EL (cell line): ENCODE measurements around the gene RPL35A.
"Not testable (repeated sequence)": the region's sequence is repeated elsewhere in the genome, so short reads cannot be mapped to it uniquely, and the experiment has no call there.

Source experiments
- DNase-seq: peaks from one replicate; pipeline ENCODE4 v3.0.0-alpha.2; 2016

Gene RPL35A

DNA sequence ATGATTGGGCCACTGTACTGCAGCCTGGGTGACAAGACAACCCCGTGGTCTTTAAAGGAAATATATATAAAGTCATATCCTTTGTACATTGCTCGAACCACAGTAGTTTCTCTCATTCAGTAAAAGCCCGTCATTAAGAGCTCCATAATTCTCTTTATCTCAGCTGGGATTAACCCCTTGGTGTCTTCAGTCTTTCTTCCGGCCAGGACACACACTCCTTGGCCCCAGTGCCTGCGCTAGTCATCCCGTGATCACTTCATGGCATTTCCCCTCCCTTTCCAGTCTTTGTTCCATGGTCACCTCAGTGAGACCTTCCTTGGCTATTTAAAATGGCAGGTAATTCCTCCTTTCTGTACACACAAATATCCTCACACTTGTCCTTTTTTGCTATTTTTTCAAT, 3.3 kb downstream of the RPL35A start:
- DNase-seq, result no peak

DNA sequence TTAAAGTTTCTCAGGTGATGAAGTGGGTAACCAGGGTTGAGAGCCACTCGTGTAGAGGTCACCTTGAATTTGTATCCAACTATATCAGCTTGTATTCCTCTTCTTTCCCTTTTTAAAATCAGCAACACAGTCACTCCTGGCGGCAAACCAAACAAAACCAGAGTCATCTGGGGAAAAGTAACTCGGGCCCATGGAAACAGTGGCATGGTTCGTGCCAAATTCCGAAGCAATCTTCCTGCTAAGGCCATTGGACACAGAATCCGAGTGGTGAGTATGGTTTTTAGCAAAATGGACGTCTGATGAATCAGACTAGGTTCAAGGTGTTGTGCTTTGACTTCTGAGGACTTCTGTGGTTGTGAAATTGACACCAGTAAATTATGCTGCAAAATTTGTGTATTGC, 3.9 kb downstream of the RPL35A start:
- no peak for DNase-seq

DNA sequence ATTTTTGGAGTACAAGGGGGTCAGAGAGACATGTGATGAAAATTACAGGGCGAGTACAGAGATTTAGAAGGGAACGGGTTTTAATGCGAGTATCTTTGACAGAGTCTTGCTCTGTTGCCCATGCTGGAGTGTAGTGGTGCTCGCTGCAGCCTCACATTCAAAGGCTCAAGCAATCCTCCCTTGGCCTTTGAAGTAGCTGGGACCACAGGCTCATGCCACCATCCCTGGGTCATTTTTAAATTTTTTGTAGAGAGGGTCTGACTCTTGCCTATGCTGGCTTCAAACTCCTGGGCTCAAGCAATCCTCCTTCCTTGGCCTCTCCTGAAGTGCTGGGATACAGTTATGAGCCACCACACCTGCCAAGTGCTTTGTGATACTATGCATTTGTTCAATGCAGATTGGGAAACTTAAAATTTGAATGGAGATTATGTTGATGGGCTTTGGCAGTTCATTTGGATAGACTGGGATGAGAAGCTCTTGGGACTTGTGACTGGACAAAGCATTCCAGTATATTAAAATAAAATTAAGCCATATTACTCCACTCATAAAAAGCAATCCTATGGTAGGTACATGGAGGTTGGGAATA, 6.0 kb downstream of the RPL35A start:
- no peak for DNase-seq

DNA sequence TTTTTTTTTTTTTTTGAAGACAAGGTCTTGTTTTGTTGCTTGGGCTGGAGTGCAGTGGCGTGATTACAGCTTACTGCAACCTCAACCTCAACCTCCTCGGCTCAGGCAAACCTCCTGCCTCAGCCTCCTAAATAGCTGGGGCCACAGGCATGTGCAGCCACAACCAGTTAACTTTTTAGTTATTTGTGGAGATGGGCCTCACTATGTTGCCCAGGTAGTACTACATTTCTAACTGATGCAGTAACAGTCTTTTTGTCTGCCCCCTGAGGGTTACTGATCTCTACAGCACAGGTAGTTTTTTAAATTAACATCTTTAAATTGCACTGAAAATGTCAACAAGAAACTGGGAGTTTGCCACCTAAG, 6.6 kb downstream of the RPL35A start:
- no peak for DNase-seq

DNA sequence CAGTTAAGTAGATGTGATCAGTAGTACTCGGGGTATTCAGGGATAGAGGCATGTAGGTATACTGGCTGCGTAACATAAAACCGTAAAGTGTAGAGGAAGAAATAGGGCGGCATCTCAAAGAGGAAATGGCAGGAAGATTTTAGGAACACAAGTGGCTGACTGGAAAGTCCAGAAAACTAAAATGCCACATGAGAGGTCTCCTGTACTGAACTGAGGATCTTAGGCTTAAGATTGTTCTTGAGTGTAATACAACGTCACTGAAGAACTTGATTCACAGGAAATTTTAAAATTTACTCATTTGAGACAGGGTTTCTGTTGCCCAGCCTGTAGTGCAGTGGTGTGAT, 7.8 kb downstream of the RPL35A start:
- DNase-seq, result no peak

DNA sequence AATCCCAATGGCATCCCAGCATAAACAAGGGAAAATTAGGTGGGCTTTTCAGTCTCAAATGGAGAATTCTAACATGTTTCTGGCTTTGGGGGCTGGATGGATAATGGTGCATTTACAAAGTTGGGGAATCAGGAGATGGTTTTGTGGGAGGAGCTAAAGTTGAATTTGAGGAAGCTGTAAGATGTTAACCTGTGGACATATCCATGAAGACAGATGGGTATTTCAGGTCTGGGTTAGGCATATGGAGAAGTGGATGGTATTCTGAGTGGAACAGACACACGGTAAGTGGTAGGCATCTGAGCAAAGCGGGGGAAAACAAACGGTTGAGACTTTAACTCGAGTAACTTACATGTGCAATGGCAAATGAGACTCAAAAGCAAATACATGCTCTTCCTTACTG, 8.4 kb downstream of the RPL35A start:
- no peak for DNase-seq

DNA sequence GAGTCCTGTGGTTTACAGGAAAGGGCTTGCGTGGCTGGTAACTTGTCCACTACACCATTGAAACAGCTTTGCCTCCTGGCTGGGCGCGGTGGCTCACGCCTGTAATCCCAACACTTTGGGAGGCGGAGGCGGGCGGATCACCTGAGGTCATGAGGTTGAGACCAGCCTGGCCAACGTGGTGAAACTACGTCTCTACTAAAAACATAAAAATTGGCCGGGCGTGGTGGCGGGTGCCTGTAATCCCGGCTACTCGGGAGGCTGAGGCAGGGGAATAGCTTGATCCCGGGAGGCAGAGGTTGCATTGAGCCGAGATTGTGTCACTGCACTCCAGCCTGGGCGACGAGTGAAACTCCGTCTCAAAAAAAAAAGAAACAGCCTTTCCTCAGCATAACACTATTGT, 8.9 kb downstream of the RPL35A start:
- DNase-seq, result not testable (repeated sequence)

DNA sequence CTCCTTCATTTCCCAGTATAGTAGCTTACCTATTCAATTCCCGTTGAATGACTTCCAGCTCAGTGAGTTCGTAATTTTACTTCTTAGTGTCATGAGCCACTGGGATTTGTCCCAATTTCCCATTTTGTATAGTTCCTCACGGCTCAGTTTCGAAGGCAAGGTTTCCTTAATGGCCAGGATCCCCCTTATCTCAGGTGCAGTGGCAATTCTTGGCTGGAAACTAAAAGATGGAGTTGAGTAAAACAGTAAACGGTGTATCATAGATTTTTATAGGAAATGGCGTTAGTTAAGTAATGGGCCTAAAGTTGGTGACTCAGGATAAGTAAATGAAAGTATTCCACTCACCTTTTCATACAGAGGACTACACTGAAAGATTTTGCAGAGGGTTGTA, 9.5 kb downstream of the RPL35A start:
- no peak for DNase-seq

DNA sequence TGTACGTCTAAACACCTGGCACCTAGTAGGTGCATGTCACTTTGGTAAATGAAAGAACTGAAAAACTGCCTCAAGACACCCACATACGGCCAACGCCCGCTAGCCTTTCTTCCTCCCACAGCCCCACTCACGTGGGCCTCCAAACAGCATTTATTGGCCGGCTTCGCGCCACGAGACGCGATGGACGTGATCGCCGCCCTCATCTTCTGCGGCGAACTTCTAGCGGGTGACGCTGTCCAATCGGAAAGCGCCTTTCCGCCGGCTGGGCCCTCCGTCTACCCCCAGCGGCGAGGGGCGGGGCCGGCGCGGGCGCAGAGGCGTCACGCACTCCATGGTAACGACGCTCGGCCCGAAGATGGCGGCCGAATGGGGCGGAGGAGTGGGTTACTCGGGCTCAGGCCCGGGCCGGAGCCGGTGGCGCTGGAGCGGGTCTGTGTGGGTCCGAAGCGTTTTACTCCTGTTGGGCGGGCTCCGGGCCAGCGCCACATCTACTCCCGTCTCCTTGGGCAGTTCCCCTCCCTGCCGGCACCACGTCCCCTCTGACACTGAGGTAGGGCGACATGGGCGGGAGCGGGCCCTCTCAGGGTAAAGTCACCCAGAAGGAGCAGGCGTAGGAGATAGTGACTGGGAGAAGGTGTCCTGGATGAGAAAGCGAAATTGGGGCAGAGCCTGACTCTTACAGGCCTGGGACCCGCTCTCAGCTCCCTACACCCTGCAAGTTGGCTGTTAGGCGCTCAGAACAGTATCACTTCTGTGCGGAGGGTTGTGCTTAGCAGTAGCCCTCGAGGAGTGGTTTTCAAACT, 10.1 kb downstream of the RPL35A start, which contains the start of gene LMLN:
TSS of gene LMLN (plus strand) at position 327 of the 803 bp plus-strand sequence. CDS start at position 356, 29 bp downstream.
- peak; percentile 97 for DNase-seq

DNA sequence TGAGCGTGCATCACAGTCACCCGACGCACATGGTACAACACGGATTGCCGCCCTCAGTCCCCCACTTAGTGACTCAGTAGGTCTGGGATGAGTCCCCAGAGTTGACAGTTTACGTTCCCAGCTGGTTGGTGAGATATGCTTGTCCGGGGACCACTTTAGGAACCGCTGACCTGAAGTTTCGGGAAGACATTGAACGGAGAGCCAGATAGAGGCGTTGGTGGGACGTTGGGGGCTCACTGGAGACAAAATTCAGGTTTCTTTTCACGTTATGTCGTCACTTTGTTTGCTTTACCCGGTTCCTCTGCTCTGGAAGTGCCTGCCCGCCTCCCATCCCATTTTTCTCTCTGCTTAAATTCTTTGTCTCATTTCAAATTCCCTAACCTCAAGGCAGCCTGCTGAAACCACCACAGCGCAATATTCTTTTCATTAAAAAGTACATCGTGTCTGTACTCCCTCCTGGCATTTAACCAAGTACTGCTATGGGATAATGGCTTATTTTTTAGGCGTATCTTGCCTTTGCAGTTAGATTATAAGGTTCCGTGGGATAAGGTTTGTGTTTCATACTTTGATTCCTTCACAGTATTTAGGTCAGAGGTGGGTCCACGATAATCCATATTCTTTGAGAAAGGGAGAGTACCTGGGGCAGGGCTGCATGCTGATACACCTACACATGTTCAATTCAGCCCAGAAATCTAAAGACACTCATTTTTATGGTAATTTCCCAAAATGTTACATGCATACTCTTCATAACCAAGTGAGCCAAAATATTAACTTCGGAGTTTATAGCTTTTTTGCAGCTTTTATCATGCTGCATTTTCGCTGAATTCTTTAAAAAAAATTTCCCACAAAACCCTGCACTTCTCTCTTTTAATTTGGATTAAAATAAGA, 10.9 kb downstream of the RPL35A start:
- no peak for DNase-seq

DNA sequence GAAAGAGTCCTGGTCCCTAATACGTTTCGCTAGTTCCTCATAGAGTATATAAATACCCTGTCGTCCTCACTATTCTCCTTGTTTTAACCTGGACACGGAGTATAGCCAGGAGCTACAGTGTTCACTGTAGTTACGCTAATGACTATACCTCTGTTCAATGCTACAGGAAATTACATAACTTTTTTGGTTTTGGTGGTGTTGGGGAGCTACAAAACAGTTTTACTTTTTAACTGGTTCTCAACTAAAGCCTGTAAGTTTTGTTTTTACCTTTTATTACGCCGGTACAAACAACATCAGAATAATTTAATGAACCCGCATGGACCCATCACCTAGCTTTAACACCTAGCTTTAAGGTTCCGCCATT, 11.6 kb downstream of the RPL35A start:
- DNase-seq, result no peak

DNA sequence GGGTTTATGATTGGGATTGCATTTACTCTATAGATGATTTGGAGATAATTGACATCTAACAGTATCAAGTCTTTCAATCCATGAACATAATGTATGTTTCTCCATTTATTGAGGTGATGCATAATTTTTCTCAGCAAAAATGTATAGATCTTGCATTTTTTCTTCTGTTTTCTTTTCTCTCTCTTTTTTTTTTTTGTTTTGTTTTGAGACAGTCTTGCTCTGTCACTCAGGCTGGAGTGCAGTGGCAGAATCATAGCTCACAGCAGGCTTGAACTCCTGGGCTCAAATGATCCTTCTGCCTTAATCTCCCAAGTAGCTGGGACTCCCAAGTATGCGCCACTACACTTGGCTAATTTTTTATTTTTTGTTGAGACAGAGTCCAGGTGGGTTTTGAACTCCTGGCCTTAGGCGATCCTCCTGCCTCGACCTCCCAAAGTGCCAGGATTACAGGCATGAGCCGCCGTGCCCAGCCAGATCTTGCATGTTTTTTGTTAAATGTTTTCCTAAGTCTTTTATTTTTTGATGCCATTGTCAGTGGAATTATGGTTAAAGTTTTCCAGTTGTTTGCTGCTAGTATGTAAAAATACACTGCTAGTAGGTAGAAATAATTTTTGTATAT, 13.1 kb downstream of the RPL35A start:
- no peak for DNase-seq

DNA sequence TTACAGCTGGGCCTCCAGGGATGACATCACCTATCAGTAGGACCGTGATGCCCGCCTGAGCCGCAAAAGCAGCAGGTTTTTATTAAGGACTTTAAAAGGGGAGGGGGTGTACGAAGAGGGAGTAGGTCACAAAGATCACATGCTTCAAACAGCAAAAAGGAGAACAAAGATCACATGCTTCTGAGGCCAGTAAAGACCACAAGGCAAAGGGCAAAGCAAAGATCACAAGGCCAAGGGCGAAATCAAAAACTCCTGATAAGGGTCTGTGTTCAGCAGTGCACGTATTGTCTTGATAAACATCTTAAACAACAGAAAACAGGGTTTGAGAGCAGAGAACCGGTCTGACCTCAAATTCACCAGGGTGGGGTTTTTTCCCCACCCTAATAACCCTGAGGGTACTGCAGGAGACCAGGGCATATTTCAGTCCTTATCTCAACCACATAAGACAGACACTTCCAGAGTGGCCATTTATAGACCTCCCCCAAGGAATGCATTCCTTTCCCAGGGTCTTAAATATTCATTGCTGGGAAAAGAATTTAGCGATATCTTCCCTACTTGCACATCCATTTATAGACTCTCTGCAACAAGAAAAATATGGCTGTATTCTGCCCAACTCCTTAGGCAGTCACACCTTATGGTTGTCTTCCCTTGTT, 17.5 kb downstream of the RPL35A start:
- not testable (repeated sequence) for DNase-seq

DNA sequence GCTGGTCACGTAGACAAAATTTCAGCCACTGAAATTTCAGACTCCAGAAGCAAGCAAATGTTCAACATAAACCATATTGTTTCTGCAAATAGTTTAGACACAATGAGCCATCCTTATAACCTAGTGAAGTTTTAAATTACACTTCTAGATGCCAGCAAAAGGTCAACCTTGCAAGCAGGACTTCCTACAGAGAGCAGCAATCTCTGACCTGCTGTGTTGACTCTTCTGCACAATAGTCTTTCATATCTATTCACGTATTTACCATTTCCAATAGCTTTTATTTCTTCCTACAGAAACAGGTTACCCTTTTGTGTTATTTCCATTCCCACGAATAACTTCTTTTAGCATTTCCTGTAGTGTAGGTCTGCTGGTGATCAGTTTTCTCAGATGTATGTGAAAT, 20.6 kb downstream of the RPL35A start:
- no peak for DNase-seq

DNA sequence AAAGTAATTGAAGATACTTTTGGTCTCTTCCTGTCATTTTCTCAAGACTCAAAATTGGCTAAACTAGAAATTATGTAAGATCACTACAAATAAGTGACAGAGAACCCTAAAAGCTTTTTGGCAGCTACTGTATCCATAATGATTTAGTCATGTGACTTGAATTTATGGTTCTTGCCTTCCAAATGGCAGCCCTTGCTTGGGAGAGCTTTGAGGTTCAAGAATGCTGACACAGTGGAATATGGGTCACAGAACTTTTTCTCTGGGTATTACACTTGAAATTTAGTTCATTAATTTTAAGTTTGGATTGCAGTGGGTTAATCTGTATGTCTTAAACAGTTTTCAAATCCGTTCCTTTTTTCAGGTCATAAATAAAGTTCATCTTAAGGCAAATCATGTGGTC, 24.0 kb downstream of the RPL35A start:
- no peak for DNase-seq

DNA sequence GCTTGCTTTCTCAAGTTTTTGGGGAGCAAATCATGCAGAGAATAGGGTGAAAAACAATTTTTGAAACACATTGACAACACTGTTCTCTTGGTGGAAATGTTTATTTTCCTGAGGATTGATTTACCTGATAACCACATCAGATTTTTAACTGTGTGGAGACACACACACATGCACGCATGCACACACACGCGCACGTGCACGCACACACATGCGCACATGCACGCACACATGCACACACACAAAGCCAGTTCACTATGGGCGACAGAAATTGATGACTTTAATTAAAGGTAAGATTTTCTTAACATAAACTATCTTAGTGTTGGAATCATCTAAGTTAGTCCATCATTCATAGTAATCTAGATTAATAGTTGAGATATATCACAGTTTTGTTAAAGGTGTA, 25.3 kb downstream of the RPL35A start:
- no peak for DNase-seq

DNA sequence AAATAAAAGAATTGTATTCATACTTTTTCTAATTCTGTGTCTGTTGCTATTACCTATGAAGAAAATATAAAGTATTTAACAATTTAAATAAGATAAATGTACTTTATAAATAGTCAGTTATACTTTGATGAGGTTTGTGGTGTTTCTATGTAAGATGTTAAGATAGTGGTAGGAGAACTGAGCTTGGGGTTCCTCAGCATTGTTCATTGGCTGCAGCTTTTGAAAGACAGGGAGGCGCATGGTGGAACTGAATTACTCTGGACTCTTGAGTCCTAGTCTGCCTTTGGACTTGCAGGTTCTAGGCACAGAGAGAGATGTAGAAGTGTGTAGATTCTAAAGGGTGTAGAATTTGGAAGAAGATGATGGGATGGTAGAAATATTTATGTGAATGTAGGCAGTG, 33.1 kb downstream of the RPL35A start:
- DNase-seq, result no peak

DNA sequence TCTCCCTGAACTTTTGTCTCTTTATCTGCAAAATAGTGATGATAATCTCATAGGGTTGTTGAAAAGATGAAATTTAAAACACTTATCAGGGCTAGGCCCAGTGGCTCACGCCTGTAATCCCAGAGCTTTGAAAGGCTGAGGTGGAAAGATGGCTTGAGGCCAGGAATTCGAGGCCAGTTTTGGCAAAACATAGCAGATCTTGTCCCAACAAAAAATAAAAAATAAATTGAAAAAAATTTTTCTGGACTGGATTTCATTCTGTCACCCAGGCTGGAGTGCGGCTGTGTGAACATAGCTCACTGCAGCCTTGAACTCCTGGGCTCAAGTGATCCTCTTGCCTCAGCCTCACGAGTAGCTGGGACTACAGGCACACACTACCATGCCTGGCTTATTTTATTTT, 39.7 kb downstream of the RPL35A start:
- DNase-seq, result no peak

DNA sequence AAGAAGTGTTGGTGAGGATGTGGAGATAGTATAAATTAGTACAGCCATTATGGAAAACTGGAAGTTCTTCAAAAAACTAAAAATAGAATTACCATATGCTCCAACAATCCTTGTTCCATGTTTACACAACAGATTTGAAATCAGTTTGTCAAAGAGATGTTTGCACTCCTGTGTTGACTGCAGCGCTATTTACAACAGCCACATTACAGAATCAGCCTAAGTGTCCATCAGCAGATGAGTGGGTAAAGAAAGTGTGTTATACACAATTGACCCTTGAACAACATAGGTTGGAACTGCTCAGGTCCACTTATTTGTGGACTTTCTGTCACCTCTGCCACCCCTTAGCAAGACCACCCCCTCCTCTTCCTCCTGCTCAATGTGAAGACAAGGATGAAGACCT, 44.7 kb downstream of the RPL35A start:
- no peak for DNase-seq

DNA sequence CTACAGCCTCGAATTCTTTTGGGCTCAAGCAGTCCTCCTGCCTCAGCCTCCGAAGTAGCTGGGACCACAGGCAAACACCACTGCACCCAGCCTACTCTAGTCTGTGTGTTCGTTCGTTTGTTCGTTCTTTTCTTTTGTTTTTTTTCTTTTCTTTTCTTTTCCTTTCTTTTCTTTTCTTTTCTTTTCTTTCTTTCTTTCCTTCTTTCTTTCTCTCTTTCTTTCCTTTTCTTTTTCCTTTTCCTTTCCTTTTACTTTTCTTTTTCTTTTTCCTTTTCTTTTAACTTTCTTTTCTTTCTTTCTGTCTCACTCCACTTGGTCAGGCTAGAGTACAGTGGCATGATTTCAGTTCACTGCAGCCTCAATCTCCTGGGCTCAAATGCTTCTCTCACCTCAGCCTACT, 46.9 kb downstream of the RPL35A start:
- no peak for DNase-seq

DNA sequence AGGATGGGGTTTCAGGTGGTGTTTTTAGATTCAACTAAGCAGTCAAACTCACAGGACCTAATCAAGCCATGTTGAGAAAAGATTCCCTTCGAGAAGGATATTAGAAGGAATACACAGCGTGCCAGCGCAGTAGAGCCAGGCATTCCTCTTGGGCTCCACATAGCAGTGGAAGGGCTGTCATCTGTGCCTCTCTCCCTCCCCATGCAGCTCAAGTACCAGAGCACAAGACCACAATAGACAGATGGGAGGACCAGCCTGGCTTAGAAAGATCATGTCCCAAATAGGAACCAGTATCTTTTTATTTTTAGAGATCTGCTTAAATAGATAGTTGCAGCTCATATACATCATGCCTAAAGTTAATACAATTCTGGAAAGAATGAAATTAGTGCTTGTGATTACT, 47.9 kb downstream of the RPL35A start:
- no peak for DNase-seq
